Neural cell (in vitro differentiated cells): ENCODE results near the gene MAGT1.

Source experiments
- MXI1 ChIP-seq: fragments of 450-650 bp; conservative IDR thresholded peaks from 2 replicates; pipeline ENCODE4 v1.6.1; 2014; ENCODE audit warnings: antibody characterized with exemption, mild to moderate bottlenecking; ENCODE audit not compliant: poor library complexity, severe bottlenecking
- POLR2AphosphoS5 ChIP-seq: IDR thresholded peaks from 2 replicates; pipeline ENCODE4 v1.6.1; 2012
- RAD21 ChIP-seq: fragments of 450-650 bp; conservative IDR thresholded peaks from 2 replicates; pipeline ENCODE4 v1.6.1; 2014; ENCODE audit warnings: antibody characterized with exemption, mild to moderate bottlenecking, moderate library complexity
- TF ChIP-seq, protein P1 (sequence below): fragments of 450-650 bp; IDR thresholded peaks from 2 replicates; pipeline ENCODE4 v1.5.1; 2014; ENCODE audit warnings: antibody characterized with exemption, mild to moderate bottlenecking, moderate library complexity; ENCODE audit not compliant: poor library complexity, severe bottlenecking

DNA sequence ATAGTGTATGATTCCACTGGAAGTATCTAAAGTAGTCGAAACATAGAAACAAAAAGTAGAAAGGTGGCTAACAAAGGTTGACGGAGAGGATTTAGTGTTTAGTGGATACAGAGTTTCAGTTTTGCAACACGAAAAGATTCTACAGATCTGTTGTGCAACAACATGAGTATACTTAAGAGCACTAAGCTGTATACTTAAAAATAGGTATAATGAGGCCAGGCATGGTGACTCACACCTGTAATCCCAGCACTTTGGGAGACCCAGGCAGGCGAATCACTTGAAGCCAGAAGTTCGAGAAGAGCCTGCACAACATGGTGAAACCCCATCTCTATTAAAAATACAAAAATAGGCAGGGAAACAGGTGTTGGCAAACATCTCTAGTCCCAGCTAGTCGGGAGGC is 101.3 kb downstream of the MAGT1 start:
- TF ChIP-seq POLR2AphosphoS5 (no peak), MXI1 (no peak), RAD21 (no peak)
- TF ChIP-seq, protein P1, sequence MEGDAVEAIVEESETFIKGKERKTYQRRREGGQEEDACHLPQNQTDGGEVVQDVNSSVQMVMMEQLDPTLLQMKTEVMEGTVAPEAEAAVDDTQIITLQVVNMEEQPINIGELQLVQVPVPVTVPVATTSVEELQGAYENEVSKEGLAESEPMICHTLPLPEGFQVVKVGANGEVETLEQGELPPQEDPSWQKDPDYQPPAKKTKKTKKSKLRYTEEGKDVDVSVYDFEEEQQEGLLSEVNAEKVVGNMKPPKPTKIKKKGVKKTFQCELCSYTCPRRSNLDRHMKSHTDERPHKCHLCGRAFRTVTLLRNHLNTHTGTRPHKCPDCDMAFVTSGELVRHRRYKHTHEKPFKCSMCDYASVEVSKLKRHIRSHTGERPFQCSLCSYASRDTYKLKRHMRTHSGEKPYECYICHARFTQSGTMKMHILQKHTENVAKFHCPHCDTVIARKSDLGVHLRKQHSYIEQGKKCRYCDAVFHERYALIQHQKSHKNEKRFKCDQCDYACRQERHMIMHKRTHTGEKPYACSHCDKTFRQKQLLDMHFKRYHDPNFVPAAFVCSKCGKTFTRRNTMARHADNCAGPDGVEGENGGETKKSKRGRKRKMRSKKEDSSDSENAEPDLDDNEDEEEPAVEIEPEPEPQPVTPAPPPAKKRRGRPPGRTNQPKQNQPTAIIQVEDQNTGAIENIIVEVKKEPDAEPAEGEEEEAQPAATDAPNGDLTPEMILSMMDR, result no peak
